Vagina (tissue), 2 donors: ENCODE measurements around the gene DDN.

Experiments
- POLR2A ChIP-seq, 2 donors: fragments of 450-650 bp; IDR thresholded peaks; one replicate each; pipeline ENCODE4 v1.6.1; 2017; ENCODE audit warnings: antibody characterized with exemption in 2 of 2, mild to moderate bottlenecking in 2 of 2, moderate library complexity in 2 of 2
- TF ChIP-seq, protein P1 (sequence below), 3 experiments: fragments of 450-650 bp in 2 of 3; fragments of 200-600 bp in 1 of 3; sonication (generic) in 1 of 3; IDR thresholded peaks; one replicate each; pipeline ENCODE4 v1.5.1; 2017 to 2019; ENCODE audit warnings: antibody characterized with exemption in 3 of 3, mild to moderate bottlenecking in 2 of 3, moderate library complexity in 2 of 3

DNA sequence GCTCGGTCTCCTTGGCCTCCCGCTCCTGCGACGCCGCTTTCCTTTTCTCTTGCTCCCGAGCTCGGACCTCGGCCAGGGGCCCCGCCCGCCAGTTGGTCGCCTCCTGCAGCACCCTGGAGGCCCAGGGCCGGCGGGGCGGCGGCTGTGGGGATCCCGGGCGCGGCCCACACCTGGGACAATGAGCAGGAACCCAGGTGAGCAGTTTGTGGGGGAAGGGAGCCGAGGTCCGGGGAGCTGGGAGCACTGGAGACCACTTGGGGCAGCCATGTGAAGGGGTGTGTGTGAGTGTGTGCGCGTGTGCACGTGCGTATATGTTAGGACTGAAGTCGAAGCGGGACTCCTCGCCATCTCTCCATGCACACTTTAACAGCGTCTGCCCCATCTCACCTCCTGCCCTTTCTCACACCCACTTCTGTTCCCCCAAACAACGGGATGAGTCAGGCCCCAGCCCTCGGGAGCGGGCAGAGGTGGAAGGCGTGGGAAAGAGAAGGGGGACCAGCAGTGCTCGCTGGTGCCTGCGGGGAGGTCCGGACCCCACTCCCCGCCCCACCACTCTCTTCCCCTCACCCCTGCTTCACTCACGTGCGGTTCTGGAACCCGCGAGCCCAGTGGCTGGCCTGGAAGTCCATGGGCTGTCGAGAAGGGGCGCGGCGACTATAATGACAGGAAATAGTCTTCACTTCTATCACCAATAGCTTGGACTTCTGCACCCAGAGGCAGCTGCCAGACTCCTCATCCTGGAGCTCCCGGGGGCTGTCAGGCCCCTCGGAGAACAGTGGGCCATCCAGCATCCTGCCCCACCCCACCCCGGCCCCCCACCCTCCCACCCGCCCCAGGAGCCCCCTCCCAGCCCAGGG is 450 bp downstream of the DDN start:
- TF ChIP-seq, protein P1, sequence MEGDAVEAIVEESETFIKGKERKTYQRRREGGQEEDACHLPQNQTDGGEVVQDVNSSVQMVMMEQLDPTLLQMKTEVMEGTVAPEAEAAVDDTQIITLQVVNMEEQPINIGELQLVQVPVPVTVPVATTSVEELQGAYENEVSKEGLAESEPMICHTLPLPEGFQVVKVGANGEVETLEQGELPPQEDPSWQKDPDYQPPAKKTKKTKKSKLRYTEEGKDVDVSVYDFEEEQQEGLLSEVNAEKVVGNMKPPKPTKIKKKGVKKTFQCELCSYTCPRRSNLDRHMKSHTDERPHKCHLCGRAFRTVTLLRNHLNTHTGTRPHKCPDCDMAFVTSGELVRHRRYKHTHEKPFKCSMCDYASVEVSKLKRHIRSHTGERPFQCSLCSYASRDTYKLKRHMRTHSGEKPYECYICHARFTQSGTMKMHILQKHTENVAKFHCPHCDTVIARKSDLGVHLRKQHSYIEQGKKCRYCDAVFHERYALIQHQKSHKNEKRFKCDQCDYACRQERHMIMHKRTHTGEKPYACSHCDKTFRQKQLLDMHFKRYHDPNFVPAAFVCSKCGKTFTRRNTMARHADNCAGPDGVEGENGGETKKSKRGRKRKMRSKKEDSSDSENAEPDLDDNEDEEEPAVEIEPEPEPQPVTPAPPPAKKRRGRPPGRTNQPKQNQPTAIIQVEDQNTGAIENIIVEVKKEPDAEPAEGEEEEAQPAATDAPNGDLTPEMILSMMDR (IDR thresholded peaks at IDR 0.05): no peak
- TF ChIP-seq POLR2A (IDR thresholded peaks at IDR 0.05): no peak
